GM23338 (cell line): ENCODE results near the gene CCDC93. TPM values are rescaled to one million over a fixed set of nuclear protein-coding genes. Genes with fewer than 3 reads are reported as not detected.

Experiments used
- ATAC-seq: fragments of 200-7000 bp; cut with Tn5 transposase; 3 replicates; pipeline ENCODE4 v1.9.1; 2020
- DNase-seq: peaks from one replicate; pipeline ENCODE4 v3.0.0-alpha.2; 2015; ENCODE audit warnings: low spot score
- H2AFZ ChIP-seq: fragments of 200-600 bp; sonication (generic); 2 replicates; pipeline ENCODE4 v1.8.0; 2016; ENCODE audit warnings: antibody characterized with exemption, mild to moderate bottlenecking, moderate library complexity
- H3F3A ChIP-seq: fragments of 200-600 bp; sonication (generic); replicated peaks from 2 replicates; pipeline ENCODE4 v1.8.0; 2017; ENCODE audit warnings: antibody characterized with exemption, mixed run types, low read depth
- H3K27ac ChIP-seq: fragments of 200-600 bp; sonication (generic); 2 replicates; pipeline ENCODE4 v1.6.1; 2016; ENCODE audit warnings: low read depth
- H3K27me3 ChIP-seq: fragments of 200-600 bp; sonication (generic); 2 replicates; pipeline ENCODE4 v1.8.0; 2016; ENCODE audit warnings: mild to moderate bottlenecking, mixed run types, moderate library complexity; ENCODE audit not compliant: insufficient read depth
- H3K36me3 ChIP-seq: fragments of 200-600 bp; sonication (generic); 2 replicates; pipeline ENCODE4 v1.8.0; 2016; ENCODE audit warnings: mild to moderate bottlenecking; ENCODE audit not compliant: insufficient read depth
- H3K4me1 ChIP-seq: fragments of 200-600 bp; sonication (generic); 2 replicates; pipeline ENCODE4 v1.8.0; 2016; ENCODE audit warnings: mild to moderate bottlenecking, moderate library complexity; ENCODE audit not compliant: insufficient read depth
- H3K4me2 ChIP-seq: fragments of 200-600 bp; sonication (generic); 2 replicates; pipeline ENCODE4 v1.7.1; 2017; ENCODE audit warnings: mixed run types
- H3K4me3 ChIP-seq: fragments of 200-600 bp; sonication (generic); 2 replicates; pipeline ENCODE4 v1.6.1; 2016; ENCODE audit warnings: mixed run types
- H3K79me2 ChIP-seq: fragments of 200-600 bp; sonication (generic); replicated peaks from 2 replicates; pipeline ENCODE4 v1.8.0; 2017; ENCODE audit warnings: mild to moderate bottlenecking; ENCODE audit not compliant: insufficient read depth
- H3K9me2 ChIP-seq: fragments of 200-600 bp; sonication (generic); 2 replicates; pipeline ENCODE4 v1.8.0; 2017; ENCODE audit not compliant: insufficient read depth
- H4K20me1 ChIP-seq: fragments of 200-600 bp; sonication (generic); replicated peaks from 2 replicates; pipeline ENCODE4 v1.8.0; 2017; ENCODE audit warnings: mild to moderate bottlenecking; ENCODE audit not compliant: insufficient read depth
- H3K27ac Mint-ChIP-seq: 2 replicates; pipeline ENCODE4 v1.8.0; 2020; ENCODE audit warnings: inconsistent platforms, mild to moderate bottlenecking, moderate library complexity, mixed read lengths
- H3K27me3 Mint-ChIP-seq: 3 replicates; pipeline ENCODE4 v1.8.0; 2022; ENCODE audit warnings: low read depth, mild to moderate bottlenecking, moderate library complexity, mixed read lengths, inconsistent platforms; ENCODE audit not compliant: insufficient read depth, poor library complexity
- H3K36me3 Mint-ChIP-seq: 3 replicates; pipeline ENCODE4 v1.8.0; 2021; ENCODE audit warnings: low read depth, mild to moderate bottlenecking, inconsistent platforms, moderate library complexity, mixed read lengths
- H3K4me1 Mint-ChIP-seq: 3 replicates; pipeline ENCODE4 v1.8.0; 2020; ENCODE audit warnings: mild to moderate bottlenecking, inconsistent platforms, mixed read lengths
- H3K4me3 Mint-ChIP-seq: 3 replicates; pipeline ENCODE4 v1.8.0; 2021; ENCODE audit warnings: moderate library complexity, mild to moderate bottlenecking, inconsistent platforms, mixed read lengths
- H3K9me3 Mint-ChIP-seq: 3 replicates; pipeline ENCODE4 v1.8.0; 2020; ENCODE audit warnings: moderate library complexity, mild to moderate bottlenecking, inconsistent platforms, mixed read lengths
- EZH2phosphoT487 ChIP-seq: fragments of 200-600 bp; sonication (generic); IDR thresholded peaks from one replicate; pipeline ENCODE4 v1.8.1; 2018; ENCODE audit warnings: antibody characterized with exemption; ENCODE audit not compliant: unreplicated experiment
- polyA plus RNA-seq: library from polyadenylated mRNA; unstranded; fragments of >200 nt; fragmentation: Nextera tagmentation; extraction: Ambion mirVana; gene quantifications from 2 replicates; pipeline ENCODE4 v1.2.1, GENCODE V29; 2016
- total RNA-seq: library from RNA; depleted of rRNA; stranded (reverse); fragments of >200 nt; shearing (Covaris generic); gene quantifications from 2 replicates; pipeline ENCODE4 v1.2.3, GENCODE V29; 2014
- TF ChIP-seq, protein P1 (sequence below), 2 experiments: fragments of 200-600 bp in 1 of 2; sonication (generic) in 1 of 2; conservative IDR thresholded peaks; 2 replicates each; pipeline versions ENCODE4 v1.5.1 to v1.6.1; 2016 to 2017; ENCODE audit warnings: antibody characterized with exemption in 2 of 2, low read depth in 2 of 2, mild to moderate bottlenecking in 2 of 2, moderate library complexity in 1 of 2
- TF ChIP-seq, protein P2 (sequence below): fragments of 250-450 bp; sonication (Bioruptor Pico); IDR thresholded peaks from 2 replicates; pipeline ENCODE4 v1.5.0; 2020; ENCODE audit warnings: mild to moderate bottlenecking, moderate library complexity

The CCDC93 gene
- total and polyA plus RNA-seq, 2 experiments from 2014 or later = 13.1 to 16.8 TPM

DNA sequence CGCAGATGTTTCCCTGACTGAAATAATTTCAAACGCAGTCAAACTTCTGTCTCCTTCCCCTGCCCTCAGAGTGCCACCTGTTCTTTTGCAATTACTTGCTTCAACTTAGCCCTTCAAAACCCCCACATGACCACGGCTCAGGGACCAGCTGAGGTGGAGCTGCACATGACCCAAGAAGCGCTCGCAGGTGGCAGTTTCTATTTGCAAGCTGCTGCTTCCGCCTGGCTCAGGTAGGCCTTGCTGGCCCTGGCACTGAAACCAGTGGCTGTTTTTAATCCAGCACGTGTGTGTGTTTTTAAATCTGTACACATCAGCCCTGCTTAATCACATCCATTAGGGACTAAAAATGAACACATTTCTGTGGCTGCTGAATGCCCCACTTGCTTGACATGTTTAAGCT lies 95.3 kb downstream of the CCDC93 start:
- H3K4me3 ChIP-seq = no peak overlapping the region
- no peak overlapping the region for H3K4me2 ChIP-seq
- Mint-ChIP-seq H3K27ac (no peak overlapping the region), H3K27me3 (peaks cover 4% of the 10 kb centered on the region), H3K4me3 (no peak overlapping the region), H3K4me1 (no peaks in the 10 kb centered on the region; the same call in 2 of the 3 replicates), H3K36me3 (peaks cover 39% of the 10 kb centered on the region), H3K9me3 (peaks cover 13% of the 10 kb centered on the region)
- peaks cover 9% of the 10 kb centered on the region; the same call in 1 of the 2 replicates for H3K36me3 ChIP-seq
- H3K9me2 ChIP-seq = no peaks in the 10 kb centered on the region
- DNase-seq (no peak), ATAC-seq (no peak)
- no peaks in the 10 kb centered on the region for H3F3A ChIP-seq
- no peak overlapping the region for H2AFZ ChIP-seq
- H3K27me3 ChIP-seq = no peaks in the 10 kb centered on the region
- H3K79me2 ChIP-seq = no peaks in the 10 kb centered on the region
- H3K4me1 ChIP-seq = no peaks in the 10 kb centered on the region
- H3K27ac ChIP-seq = no peak overlapping the region
- no peaks in the 10 kb centered on the region; the same call in none of the 2 replicates for H4K20me1 ChIP-seq
- TF ChIP-seq EZH2phosphoT487 = no peak
- TF ChIP-seq, protein P1, sequence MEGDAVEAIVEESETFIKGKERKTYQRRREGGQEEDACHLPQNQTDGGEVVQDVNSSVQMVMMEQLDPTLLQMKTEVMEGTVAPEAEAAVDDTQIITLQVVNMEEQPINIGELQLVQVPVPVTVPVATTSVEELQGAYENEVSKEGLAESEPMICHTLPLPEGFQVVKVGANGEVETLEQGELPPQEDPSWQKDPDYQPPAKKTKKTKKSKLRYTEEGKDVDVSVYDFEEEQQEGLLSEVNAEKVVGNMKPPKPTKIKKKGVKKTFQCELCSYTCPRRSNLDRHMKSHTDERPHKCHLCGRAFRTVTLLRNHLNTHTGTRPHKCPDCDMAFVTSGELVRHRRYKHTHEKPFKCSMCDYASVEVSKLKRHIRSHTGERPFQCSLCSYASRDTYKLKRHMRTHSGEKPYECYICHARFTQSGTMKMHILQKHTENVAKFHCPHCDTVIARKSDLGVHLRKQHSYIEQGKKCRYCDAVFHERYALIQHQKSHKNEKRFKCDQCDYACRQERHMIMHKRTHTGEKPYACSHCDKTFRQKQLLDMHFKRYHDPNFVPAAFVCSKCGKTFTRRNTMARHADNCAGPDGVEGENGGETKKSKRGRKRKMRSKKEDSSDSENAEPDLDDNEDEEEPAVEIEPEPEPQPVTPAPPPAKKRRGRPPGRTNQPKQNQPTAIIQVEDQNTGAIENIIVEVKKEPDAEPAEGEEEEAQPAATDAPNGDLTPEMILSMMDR (conservative IDR thresholded peaks at IDR 0.05; ENCODE audit: low read depth in 2 of 2) = no peak
- TF ChIP-seq, protein P2, sequence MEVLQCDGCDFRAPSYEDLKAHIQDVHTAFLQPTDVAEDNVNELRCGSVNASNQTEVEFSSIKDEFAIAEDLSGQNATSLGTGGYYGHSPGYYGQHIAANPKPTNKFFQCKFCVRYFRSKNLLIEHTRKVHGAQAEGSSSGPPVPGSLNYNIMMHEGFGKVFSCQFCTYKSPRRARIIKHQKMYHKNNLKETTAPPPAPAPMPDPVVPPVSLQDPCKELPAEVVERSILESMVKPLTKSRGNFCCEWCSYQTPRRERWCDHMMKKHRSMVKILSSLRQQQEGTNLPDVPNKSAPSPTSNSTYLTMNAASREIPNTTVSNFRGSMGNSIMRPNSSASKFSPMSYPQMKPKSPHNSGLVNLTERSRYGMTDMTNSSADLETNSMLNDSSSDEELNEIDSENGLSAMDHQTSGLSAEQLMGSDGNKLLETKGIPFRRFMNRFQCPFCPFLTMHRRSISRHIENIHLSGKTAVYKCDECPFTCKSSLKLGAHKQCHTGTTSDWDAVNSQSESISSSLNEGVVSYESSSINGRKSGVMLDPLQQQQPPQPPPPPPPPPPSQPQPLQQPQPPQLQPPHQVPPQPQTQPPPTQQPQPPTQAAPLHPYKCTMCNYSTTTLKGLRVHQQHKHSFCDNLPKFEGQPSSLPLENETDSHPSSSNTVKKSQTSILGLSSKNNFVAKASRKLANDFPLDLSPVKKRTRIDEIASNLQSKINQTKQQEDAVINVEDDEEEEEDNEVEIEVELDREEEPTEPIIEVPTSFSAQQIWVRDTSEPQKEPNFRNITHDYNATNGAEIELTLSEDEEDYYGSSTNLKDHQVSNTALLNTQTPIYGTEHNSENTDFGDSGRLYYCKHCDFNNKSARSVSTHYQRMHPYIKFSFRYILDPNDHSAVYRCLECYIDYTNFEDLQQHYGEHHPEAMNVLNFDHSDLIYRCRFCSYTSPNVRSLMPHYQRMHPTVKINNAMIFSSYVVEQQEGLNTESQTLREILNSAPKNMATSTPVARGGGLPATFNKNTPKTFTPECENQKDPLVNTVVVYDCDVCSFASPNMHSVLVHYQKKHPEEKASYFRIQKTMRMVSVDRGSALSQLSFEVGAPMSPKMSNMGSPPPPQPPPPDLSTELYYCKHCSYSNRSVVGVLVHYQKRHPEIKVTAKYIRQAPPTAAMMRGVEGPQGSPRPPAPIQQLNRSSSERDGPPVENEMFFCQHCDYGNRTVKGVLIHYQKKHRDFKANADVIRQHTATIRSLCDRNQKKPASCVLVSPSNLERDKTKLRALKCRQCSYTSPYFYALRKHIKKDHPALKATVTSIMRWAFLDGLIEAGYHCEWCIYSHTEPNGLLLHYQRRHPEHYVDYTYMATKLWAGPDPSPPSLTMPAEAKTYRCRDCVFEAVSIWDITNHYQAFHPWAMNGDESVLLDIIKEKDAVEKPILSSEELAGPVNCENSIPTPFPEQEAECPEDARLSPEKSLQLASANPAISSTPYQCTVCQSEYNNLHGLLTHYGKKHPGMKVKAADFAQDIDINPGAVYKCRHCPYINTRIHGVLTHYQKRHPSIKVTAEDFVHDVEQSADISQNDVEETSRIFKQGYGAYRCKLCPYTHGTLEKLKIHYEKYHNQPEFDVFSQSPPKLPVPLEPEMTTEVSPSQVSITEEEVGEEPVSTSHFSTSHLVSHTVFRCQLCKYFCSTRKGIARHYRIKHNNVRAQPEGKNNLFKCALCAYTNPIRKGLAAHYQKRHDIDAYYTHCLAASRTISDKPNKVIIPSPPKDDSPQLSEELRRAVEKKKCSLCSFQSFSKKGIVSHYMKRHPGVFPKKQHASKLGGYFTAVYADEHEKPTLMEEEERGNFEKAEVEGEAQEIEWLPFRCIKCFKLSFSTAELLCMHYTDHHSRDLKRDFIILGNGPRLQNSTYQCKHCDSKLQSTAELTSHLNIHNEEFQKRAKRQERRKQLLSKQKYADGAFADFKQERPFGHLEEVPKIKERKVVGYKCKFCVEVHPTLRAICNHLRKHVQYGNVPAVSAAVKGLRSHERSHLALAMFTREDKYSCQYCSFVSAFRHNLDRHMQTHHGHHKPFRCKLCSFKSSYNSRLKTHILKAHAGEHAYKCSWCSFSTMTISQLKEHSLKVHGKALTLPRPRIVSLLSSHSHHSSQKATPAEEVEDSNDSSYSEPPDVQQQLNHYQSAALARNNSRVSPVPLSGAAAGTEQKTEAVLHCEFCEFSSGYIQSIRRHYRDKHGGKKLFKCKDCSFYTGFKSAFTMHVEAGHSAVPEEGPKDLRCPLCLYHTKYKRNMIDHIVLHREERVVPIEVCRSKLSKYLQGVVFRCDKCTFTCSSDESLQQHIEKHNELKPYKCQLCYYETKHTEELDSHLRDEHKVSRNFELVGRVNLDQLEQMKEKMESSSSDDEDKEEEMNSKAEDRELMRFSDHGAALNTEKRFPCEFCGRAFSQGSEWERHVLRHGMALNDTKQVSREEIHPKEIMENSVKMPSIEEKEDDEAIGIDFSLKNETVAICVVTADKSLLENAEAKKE (CRISPR knock-in tag) = no peak
